ENCODE data around the gene NTPCR. TPM values are rescaled to one million over a fixed set of nuclear protein-coding genes. Genes with fewer than 3 reads are reported as not detected.

NTPCR gene
- polyA plus RNA-seq, 1 donor, result 45.9 TPM

DNA sequence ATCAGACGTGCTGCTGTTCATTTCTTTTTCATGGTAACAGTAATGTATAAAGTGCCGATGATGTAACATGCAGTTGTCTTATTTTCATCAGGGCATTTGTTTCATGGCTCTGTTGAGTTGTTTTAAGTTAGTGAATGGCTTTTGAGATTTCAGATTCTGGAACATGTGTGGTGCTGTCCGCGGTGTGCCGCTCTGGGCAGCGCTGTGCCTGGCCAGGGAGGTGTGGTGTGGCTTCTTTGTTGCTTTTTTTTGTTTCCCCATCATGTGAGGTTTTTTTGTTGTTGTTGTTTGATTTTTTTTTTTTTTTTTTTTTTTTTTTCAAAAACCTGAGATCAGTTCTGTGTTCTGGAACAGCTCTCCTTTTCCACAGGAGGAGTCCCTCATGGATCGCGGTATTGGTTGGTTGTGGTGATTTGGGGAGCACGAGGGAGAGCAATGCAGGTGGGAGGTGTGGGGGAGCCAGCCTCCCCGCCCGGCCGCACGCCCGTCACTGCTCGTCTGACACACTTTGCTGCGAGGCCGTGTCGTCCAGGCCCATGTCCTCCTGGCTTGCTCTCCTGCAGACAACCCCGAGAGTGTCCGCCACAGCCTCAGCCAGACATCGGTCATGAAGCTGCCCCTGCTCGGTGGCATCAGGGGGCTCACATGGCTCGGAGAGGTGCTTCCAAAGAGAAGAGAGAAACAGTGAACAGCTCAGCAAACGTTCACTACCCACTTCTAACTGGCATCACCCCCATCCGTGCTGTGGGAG, 33.6 kb downstream of the NTPCR start:
- Histone ChIP-seq H3K27ac (ENCODE audit: low read length) (no peak overlapping the region), H3K36me3 (ENCODE audit: control insufficient read depth, insufficient read depth, low read length) (peaks cover 13% of the 10 kb centered on the region), H3K4me3 (ENCODE audit: low read length) (no peak overlapping the region), H3K27me3 (ENCODE audit: control insufficient read depth, insufficient read depth, low read length) (no peaks in the 10 kb centered on the region), H3K9me3 (ENCODE audit: control insufficient read depth, low read depth, low read length) (no peaks in the 10 kb centered on the region), H3K4me1 (ENCODE audit: control insufficient read depth, insufficient read depth, low read length) (no peaks in the 10 kb centered on the region)
- no peak for DNase-seq
- WGBS (ENCODE audit: insufficient coverage, low lambda C conversion rate), result no CpG with 5 or more reads among the region's 25 CpGs

DNA sequence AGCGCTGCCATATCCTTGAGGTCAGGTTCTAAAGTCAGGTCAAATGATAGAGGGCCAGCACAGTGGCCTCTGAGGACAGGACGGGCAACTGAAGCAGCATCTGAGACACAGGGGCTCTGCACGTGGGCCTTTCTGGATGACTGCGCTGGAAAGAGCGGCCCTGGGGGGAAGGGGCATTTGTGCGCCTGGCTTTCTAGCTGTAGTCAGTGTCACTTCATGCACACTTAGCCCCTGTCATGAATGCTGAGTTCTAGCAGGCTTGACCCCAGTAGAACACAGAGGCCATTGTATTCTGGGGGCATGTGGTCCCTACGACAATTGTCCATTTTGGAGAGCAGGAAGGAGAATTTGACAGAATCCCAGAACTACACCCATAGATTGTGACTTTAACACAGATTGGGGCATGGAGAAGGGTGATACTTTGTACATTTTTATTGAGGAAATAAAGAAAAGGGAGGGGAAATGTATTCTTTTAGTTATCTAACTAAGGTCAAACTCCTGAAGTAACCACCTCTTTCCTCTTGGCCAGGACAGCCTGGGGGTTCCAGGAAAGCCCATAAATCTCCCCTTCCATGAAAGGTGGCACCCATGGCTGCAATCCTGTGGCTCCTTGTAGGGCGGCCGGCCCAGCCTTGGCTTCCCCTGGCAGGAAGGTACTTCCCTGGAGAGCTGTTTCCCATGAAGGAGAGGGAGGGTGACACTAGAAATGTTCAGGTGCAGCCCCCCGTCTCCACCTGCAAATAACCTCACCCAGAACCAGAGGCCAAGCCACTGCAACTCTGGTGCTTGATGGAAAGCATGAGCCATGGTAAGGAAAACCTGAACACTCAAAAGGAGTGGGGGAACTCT, 34.4 kb downstream of the NTPCR start:
- Histone ChIP-seq H3K27ac (ENCODE audit: low read length) (no peak overlapping the region), H3K36me3 (ENCODE audit: control insufficient read depth, insufficient read depth, low read length) (peaks cover 5% of the 10 kb centered on the region), H3K4me3 (ENCODE audit: low read length) (no peak overlapping the region), H3K4me1 (ENCODE audit: control insufficient read depth, insufficient read depth, low read length) (no peaks in the 10 kb centered on the region), H3K9me3 (ENCODE audit: control insufficient read depth, low read depth, low read length) (no peaks in the 10 kb centered on the region), H3K27me3 (ENCODE audit: control insufficient read depth, insufficient read depth, low read length) (no peaks in the 10 kb centered on the region)
- no CpG with 5 or more reads among the region's 10 CpGs for WGBS (ENCODE audit: insufficient coverage, low lambda C conversion rate)
- DNase-seq, result no peak

DNA sequence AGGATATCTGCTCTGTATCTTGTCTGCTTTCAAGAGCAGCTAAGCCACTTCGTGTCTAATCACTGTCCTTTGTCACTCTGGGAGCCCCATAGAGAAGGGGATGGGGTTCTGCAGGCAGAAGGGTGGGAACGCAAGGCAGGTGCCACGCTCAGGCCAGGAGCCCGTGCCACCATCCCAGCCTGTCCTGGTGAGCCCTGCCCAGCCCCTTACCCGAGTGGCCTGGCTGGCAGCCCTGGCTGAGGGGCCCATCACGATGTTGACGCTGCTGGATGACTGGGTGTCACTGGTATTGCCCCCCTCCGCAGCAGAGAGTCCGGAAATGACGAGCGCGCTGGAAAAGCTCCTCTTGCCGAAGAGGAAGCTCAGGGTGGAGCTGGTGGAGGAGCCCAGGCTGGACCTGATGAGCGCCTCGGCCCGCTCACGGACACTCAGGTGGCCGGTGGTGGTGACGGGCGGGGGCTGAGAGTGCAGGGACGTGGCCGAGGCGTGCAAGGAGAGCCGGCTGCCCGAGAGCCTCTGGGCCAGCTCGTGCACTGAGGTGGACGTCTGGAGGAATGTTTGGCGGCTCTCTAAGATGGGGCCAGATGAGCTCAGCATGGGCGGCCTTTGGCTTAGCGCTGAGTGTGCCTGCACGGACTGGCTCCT, 35.6 kb downstream of the NTPCR start:
- no peaks in the 10 kb centered on the region for H3K4me1 ChIP-seq (ENCODE audit: control insufficient read depth, insufficient read depth, low read length)
- no peak overlapping the region for H3K27ac ChIP-seq (ENCODE audit: low read length)
- H3K36me3 ChIP-seq (ENCODE audit: control insufficient read depth, insufficient read depth, low read length), result peaks cover 5% of the 10 kb centered on the region
- no peaks in the 10 kb centered on the region for H3K27me3 ChIP-seq (ENCODE audit: control insufficient read depth, insufficient read depth, low read length)
- DNase-seq, result no peak
- WGBS (ENCODE audit: insufficient coverage, low lambda C conversion rate), result no CpG with 5 or more reads among the region's 31 CpGs
- no peaks in the 10 kb centered on the region for H3K9me3 ChIP-seq (ENCODE audit: control insufficient read depth, low read depth, low read length)
- no peak overlapping the region for H3K4me3 ChIP-seq (ENCODE audit: low read length)

DNA sequence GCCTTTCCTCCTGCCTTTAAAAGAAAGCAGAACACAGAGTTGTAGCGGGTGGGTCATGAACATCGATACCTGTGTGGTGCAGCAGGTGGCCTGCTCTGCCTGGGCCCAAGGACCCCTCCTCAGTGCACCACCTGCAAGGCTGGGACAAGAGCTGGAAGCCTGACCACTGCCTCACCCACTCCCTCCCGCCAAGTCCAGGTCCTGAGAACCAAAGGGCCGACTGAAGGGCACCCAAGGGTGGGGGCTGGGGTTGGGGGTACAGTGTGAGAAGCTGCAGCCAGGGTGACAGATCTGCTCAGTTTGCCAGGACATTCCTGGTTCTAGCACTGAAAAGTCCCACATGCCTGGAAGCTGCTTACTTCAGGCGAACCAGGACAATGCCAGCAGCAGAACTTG, 36.1 kb downstream of the NTPCR start:
- DNase-seq, result no peak
- Histone ChIP-seq H3K4me1 (ENCODE audit: control insufficient read depth, insufficient read depth, low read length) (no peaks in the 10 kb centered on the region), H3K27me3 (ENCODE audit: control insufficient read depth, insufficient read depth, low read length) (no peaks in the 10 kb centered on the region), H3K27ac (ENCODE audit: low read length) (no peak overlapping the region), H3K4me3 (ENCODE audit: low read length) (no peak overlapping the region), H3K9me3 (ENCODE audit: control insufficient read depth, low read depth, low read length) (no peaks in the 10 kb centered on the region), H3K36me3 (ENCODE audit: control insufficient read depth, insufficient read depth, low read length) (peaks cover 5% of the 10 kb centered on the region)
- no CpG with 5 or more reads among the region's 5 CpGs for WGBS (ENCODE audit: insufficient coverage, low lambda C conversion rate)

DNA sequence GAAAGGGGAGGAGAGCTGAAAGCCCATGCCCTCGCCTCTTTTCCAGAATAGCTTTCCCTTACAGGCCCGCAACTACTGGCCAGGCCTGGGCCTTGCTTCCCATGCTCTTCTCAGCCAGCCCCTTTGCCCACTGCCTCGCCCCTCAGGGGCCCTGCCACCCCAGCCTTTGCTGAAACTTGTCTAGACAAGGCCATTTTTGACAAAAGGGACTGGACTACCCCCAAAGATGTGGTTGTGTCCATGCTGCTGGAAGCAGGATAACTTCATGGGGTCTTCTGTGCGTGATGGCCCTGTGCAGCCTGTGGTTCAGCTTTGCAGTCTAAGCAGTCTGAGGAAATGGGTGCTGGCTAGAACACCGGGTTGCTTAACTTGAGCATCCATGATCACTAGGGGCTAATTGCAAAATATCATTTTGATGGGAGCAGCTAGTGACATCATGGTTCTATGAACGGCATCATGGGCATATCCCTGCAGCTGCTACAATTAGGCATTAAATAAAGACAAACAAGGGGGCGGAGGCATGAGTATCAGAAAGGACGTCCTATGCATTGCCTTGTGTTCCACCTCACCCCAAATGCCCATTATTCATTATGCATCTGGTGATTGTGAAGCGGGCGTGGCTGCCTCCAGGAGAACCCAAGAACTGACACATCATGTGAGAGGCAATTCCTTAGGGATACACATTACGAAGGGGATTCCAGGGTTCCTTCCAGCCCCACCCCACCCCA, 36.8 kb downstream of the NTPCR start:
- no CpG with 5 or more reads among the region's 11 CpGs for WGBS (ENCODE audit: insufficient coverage, low lambda C conversion rate)
- Histone ChIP-seq H3K9me3 (ENCODE audit: control insufficient read depth, low read depth, low read length) (no peaks in the 10 kb centered on the region), H3K4me1 (ENCODE audit: control insufficient read depth, insufficient read depth, low read length) (no peaks in the 10 kb centered on the region), H3K27me3 (ENCODE audit: control insufficient read depth, insufficient read depth, low read length) (no peaks in the 10 kb centered on the region), H3K27ac (ENCODE audit: low read length) (no peak overlapping the region), H3K4me3 (ENCODE audit: low read length) (no peak overlapping the region), H3K36me3 (ENCODE audit: control insufficient read depth, insufficient read depth, low read length) (peaks cover 5% of the 10 kb centered on the region)
- DNase-seq, result no peak

DNA sequence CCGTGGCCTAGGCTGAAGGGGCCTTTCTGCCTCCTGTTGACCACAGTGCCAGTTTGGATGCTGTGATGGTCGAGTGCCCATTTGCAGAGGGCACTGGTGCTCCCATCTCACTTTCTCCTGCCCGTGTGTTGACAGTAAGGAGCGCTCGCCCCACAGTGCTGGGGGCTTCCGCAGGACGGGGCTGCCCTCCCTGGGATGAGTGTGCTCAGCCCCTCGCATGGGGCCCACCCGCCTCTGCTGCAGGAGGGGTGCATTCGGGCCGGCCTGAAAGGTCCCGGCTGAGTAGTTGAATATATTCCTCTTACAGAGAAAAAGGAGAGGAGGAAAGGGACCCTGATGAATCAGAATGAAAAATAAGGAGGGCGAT, 37.3 kb downstream of the NTPCR start:
- no peaks in the 10 kb centered on the region for H3K4me1 ChIP-seq (ENCODE audit: control insufficient read depth, insufficient read depth, low read length)
- H3K4me3 ChIP-seq (ENCODE audit: low read length), result no peak overlapping the region
- peaks cover 5% of the 10 kb centered on the region for H3K36me3 ChIP-seq (ENCODE audit: control insufficient read depth, insufficient read depth, low read length)
- H3K27me3 ChIP-seq (ENCODE audit: control insufficient read depth, insufficient read depth, low read length), result no peaks in the 10 kb centered on the region
- no peaks in the 10 kb centered on the region for H3K9me3 ChIP-seq (ENCODE audit: control insufficient read depth, low read depth, low read length)
- H3K27ac ChIP-seq (ENCODE audit: low read length), result no peak overlapping the region
- 90% methylated on average over 2 of the region's 13 CpGs for WGBS (ENCODE audit: insufficient coverage, low lambda C conversion rate)
- no peak for DNase-seq

DNA sequence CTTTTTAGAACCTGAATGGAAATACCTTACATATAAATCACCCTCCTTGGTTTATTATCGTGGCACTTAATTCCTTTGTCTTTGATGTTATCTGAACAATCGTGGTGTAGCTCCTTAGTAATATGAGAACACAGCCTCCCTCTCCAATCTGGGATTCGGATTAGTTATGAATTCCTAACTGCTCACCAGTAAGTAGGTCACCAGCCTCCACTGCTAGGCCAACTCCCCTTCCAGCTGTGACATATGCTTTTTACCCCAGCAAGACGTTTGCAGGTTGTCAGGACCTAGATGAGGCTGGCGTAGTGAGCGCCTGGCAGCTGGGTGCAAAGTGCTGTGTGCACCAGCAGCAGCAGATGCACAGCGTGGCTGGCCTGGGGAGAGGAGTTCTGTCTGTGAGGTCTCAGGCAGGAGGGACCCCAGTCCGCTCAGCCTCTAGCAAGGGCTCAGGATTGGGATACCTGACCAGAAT, 38.2 kb downstream of the NTPCR start:
- Histone ChIP-seq H3K4me1 (ENCODE audit: control insufficient read depth, insufficient read depth, low read length) (no peaks in the 10 kb centered on the region), H3K4me3 (ENCODE audit: low read length) (no peak overlapping the region), H3K36me3 (ENCODE audit: control insufficient read depth, insufficient read depth, low read length) (peaks cover 3% of the 10 kb centered on the region), H3K27me3 (ENCODE audit: control insufficient read depth, insufficient read depth, low read length) (no peaks in the 10 kb centered on the region), H3K9me3 (ENCODE audit: control insufficient read depth, low read depth, low read length) (peaks cover 2% of the 10 kb centered on the region), H3K27ac (ENCODE audit: low read length) (no peak overlapping the region)
- no peak for DNase-seq
- WGBS (ENCODE audit: insufficient coverage, low lambda C conversion rate), result no CpG with 5 or more reads among the region's 8 CpGs

DNA sequence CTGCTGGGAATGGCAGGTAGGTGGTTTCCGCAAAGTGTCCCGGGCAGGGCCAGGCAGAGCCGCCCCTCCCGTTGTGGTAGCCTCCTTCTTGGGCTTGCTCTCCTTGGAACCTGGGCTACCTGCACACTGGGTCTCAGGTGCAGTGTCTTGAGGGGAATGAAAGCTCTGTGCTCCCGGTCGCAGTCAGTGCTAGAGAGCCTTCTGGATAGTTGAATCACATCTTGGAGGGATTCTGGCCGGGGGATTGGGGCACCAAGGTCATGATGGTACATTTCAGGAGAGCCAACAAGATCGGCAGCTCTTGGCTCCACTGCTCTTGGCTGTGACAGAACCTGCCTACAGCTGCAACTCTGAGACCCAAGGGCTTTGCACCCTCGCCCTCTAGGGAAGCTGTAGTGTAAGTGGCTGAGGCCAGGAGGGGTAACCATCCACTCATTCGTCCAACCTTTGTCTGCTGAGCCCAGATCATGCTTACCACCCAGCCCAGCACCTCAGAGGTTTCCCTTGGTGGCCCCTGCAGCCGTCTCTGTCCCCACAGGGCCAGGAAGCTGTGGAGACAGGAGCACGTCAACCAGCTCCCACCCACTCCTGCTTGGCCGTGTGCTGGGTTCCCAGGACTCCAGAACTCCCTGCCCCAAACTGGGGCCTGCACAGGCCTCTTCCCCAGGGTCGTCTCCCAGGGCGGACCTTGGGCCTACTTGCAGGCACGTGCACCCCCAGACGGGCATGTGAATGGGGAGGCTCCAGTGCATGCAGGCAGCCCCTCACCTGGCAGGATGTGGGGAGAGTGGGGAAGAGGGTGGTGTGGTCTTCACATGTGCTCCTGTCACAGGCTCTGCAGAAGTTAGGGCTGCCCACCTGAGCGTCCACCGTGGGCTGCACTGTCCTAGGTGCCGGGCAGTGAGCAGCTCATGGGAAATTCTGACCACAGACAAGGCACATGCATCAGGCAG, 40.0 kb downstream of the NTPCR start:
- no peak for DNase-seq
- Histone ChIP-seq H3K4me3 (ENCODE audit: low read length) (no peak overlapping the region), H3K36me3 (ENCODE audit: control insufficient read depth, insufficient read depth, low read length) (peaks cover 3% of the 10 kb centered on the region), H3K4me1 (ENCODE audit: control insufficient read depth, insufficient read depth, low read length) (no peaks in the 10 kb centered on the region), H3K9me3 (ENCODE audit: control insufficient read depth, low read depth, low read length) (peaks cover 7% of the 10 kb centered on the region), H3K27me3 (ENCODE audit: control insufficient read depth, insufficient read depth, low read length) (no peaks in the 10 kb centered on the region), H3K27ac (ENCODE audit: low read length) (no peak overlapping the region)
- no CpG with 5 or more reads among the region's 20 CpGs for WGBS (ENCODE audit: insufficient coverage, low lambda C conversion rate)

DNA sequence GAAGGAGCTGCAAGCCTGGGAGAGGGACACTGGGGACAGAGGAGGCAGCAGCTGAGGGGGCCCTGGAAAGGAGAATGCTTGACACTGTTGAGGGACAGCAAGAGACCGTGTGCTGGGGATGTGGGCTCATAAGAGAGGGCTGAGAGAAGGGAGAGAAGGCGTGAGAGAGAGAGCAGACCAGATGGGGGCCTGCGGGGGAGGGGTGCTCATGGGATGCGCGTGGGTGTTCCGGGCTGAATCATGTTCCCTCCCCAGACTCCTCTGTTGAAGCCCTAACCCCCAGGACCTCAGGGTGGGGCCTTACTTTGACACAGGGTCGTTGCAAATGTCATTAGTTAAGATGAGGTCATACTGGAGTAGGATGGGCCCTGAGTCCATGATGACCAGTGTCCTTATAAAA, 40.8 kb downstream of the NTPCR start:
- H3K27me3 ChIP-seq (ENCODE audit: control insufficient read depth, insufficient read depth, low read length), result no peaks in the 10 kb centered on the region
- no peaks in the 10 kb centered on the region for H3K4me1 ChIP-seq (ENCODE audit: control insufficient read depth, insufficient read depth, low read length)
- H3K27ac ChIP-seq (ENCODE audit: low read length), result no peak overlapping the region
- H3K4me3 ChIP-seq (ENCODE audit: low read length), result no peak overlapping the region
- peaks cover 7% of the 10 kb centered on the region for H3K9me3 ChIP-seq (ENCODE audit: control insufficient read depth, low read depth, low read length)
- WGBS (ENCODE audit: insufficient coverage, low lambda C conversion rate), result 100% methylated on average over 1 of the region's 7 CpGs
- H3K36me3 ChIP-seq (ENCODE audit: control insufficient read depth, insufficient read depth, low read length), result no peaks in the 10 kb centered on the region
- no peak for DNase-seq

Data from large intestine (tissue), 3 donors.